MM.1S (cell line): Measurements from ENCODE around the gene SOX11.

ENCODE experiments used
- EZH2 ChIP-seq: fragments of 300-600 bp; sonication (generic); optimal IDR thresholded peaks from 2 replicates; pipeline ENCODE3; 2017; ENCODE audit warnings: low read depth, mild to moderate bottlenecking, antibody characterized with exemption, low read length, mixed read lengths
- TF ChIP-seq, protein P1 (sequence below): fragments of 300-600 bp; sonication (generic); IDR thresholded peaks from 2 replicates; pipeline ENCODE4 v1.5.1; 2016; ENCODE audit warnings: antibody characterized with exemption, low read length, mixed read lengths

GRCh38 chr2:5723791-5724735, 31.9 kb downstream of the SOX11 start:
- TF ChIP-seq, protein P1, sequence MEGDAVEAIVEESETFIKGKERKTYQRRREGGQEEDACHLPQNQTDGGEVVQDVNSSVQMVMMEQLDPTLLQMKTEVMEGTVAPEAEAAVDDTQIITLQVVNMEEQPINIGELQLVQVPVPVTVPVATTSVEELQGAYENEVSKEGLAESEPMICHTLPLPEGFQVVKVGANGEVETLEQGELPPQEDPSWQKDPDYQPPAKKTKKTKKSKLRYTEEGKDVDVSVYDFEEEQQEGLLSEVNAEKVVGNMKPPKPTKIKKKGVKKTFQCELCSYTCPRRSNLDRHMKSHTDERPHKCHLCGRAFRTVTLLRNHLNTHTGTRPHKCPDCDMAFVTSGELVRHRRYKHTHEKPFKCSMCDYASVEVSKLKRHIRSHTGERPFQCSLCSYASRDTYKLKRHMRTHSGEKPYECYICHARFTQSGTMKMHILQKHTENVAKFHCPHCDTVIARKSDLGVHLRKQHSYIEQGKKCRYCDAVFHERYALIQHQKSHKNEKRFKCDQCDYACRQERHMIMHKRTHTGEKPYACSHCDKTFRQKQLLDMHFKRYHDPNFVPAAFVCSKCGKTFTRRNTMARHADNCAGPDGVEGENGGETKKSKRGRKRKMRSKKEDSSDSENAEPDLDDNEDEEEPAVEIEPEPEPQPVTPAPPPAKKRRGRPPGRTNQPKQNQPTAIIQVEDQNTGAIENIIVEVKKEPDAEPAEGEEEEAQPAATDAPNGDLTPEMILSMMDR = no peak
- TF ChIP-seq EZH2 = no peak
